ENCODE results near the gene STIM1.

The STIM1 gene

DNA sequence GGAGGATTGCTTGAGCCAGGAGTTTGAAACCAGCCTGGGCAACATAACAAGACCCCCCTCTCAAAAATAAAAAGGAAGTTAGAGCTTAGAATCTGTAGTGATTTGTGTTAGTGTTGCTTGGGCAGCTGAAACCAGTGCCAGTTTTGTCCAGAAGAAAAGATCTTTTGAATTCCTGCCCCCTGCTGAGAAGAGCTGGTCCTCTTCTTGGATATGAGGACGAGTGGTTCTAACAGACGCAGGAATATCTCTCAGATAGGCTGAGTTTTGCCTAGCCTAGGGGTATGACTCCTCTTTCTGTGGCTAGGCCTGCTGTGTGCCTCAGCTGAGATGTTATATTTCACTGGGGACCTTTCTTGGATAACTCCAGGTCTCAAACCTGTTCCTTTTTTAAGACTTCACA, 102.8 kb downstream of the STIM1 start:
- FAIRE-seq, result no peak
- TF ChIP-seq POLR2A (IDR thresholded peaks at IDR 0.05; ENCODE audit: low read depth, low read length) (no peak), POLR2AphosphoS5 (IDR thresholded peaks at IDR 0.05; ENCODE audit: low read depth, low read length) (no peak), TAF1 (IDR thresholded peaks at IDR 0.05; ENCODE audit: borderline replicate concordance, low read depth, low read length) (no peak)
- no peak for DNase-seq (ENCODE audit: insufficient read length)

DNA sequence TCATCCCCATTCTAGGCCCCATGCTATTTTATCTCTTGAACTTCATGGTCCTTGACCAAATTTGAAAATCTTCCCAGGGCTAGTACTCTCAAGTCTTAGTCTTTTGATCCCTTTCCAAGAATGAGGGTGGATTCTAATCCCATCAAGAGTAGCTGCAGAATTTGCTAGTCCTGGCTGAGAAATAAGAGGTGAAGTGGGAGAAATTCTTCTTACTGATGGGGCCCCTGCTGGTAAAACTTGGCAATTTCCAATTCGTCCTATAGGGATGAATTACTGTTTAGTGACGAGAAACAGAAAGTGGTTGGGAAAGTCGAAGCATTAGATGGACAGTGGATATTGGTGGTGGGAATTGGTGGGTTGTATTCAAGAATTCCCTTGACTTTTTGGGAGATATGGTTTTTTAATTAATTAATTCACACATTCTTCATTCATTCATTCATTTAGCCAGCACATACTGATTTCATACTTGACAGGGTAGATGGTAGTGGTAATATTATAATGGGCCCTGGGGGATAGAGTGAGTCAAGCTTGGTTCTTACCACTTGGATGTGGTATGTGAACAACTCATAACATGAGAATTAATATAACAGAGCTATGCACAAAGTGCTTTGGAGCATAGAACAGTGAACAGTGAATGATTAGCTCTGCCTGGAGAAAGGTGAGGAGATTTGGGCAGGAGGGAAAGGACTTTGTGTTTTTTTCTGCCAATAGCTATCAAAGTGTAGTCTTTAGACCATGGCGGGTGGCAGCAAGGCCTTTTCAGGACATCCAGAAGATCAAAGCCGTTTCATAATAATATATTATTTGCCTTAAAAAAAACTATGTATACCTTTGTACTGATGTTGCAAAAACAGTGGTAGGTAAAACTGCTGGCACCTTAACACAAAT, 103.8 kb downstream of the STIM1 start:
- DNase-seq (ENCODE audit: insufficient read length), result no peak
- peak; percentile 58 for FAIRE-seq
- TF ChIP-seq POLR2A (IDR thresholded peaks at IDR 0.05; ENCODE audit: low read depth, low read length), result no peak

DNA sequence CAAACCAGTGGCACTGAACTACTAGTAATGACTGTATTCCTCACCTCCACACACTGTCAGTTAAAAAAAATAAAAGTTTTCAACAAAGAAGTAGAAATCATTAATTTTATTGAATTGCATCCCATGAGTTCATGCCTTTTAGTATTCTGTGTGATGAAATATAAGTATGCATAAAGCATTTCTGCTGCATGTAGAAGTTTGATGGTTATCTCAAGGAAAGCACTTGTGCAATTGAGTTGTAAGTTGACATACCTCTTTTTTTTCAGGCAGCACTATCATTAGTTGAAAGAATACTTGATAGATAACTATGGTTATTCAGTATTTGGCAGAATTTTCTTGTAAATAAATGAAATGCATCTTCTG, 104.4 kb downstream of the STIM1 start:
- no peak for TF ChIP-seq POLR2AphosphoS5 (IDR thresholded peaks at IDR 0.05; ENCODE audit: low read depth, low read length)
- TF ChIP-seq TAF1 (IDR thresholded peaks at IDR 0.05; ENCODE audit: borderline replicate concordance, low read depth, low read length), result no peak
- no peak for TF ChIP-seq POLR2A (IDR thresholded peaks at IDR 0.05; ENCODE audit: low read depth, low read length)
- DNase-seq (ENCODE audit: insufficient read length) (no peak), FAIRE-seq (peak; percentile 36)

DNA sequence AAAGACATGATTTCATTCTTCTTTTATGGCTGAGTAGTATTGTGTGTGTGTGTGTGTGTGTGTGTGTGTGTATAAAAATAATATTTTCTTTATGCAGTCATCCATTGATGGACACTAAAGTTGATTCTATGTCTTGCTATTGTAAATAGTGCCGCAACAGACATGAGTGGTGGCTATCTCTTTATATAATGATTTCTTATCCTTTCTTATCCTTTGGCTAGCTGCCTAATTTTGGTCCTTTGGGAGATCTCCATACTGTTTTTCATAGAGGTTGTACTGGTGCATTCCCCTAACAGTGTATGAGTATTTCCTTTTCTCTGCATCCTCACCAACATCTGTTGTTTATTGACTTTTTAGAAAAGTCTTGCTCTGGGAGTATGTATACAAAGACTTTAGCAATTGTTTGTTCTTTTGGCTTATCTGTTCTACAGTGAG, 107.0 kb downstream of the STIM1 start:
- DNase-seq (ENCODE audit: insufficient read length), result no peak
- no peak for FAIRE-seq
- no peak for TF ChIP-seq TAF1 (IDR thresholded peaks at IDR 0.05; ENCODE audit: borderline replicate concordance, low read depth, low read length)
- no peak for TF ChIP-seq POLR2AphosphoS5 (IDR thresholded peaks at IDR 0.05; ENCODE audit: low read depth, low read length)
- TF ChIP-seq POLR2A (IDR thresholded peaks at IDR 0.05; ENCODE audit: low read depth, low read length), result no peak

DNA sequence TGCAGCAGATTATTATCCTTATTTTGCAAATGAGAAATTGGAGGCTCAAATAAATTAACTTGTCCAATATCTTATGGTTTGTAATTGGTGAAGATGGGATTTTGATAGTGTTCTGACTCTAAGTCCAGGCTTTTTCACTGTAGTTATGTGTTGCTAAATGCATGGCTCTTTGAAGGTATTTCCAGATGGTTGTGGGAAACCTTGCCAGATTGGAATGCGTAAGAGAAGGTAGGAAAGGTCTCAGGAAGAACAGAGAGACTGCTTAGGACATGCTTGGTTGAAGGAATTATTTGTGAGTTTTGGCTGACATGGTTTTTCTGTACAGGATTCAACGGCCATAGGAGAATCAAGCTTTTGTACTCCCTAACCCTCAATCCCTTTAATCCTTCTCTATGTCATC, 108.6 kb downstream of the STIM1 start:
- DNase-seq (ENCODE audit: insufficient read length) (no peak), FAIRE-seq (no peak)
- no peak for TF ChIP-seq TAF1 (IDR thresholded peaks at IDR 0.05; ENCODE audit: borderline replicate concordance, low read depth, low read length)
- no peak for TF ChIP-seq POLR2AphosphoS5 (IDR thresholded peaks at IDR 0.05; ENCODE audit: low read depth, low read length)
- no peak for TF ChIP-seq POLR2A (IDR thresholded peaks at IDR 0.05; ENCODE audit: low read depth, low read length)

DNA sequence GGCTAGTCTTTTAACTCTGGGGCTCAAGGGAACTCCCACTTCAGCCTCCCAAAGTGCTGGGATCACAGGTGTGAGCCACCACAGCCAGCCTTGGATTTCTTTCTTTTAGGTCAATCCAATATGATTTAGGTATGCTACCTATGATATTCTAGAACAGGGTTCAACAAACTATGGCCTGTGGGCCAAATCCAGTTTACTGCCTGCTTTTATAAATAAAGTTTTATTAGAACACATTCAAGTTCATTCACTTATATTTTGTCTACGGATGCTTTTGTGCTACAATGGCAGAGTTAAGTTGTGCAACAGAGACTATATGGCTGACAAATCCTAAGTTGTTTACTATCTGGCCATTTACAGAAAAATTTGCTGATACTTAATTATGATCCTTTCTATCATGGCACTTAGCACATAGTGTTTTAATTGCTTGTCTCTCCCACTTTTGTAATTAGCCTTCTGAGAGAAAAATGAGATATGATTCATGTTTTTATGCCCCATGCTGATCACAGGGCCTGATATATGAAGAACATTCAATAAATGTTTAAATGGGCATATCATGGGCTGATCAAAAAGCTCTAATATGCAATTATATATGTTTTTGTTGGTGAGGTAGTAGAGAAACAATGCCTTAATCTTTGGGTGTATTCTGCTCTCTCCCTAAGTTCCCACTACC, 109.6 kb downstream of the STIM1 start:
- TF ChIP-seq POLR2AphosphoS5 (IDR thresholded peaks at IDR 0.05; ENCODE audit: low read depth, low read length) (no peak), TAF1 (IDR thresholded peaks at IDR 0.05; ENCODE audit: borderline replicate concordance, low read depth, low read length) (no peak), POLR2A (IDR thresholded peaks at IDR 0.05; ENCODE audit: low read depth, low read length) (no peak)
- DNase-seq (ENCODE audit: insufficient read length), result no peak
- FAIRE-seq, result no peak

DNA sequence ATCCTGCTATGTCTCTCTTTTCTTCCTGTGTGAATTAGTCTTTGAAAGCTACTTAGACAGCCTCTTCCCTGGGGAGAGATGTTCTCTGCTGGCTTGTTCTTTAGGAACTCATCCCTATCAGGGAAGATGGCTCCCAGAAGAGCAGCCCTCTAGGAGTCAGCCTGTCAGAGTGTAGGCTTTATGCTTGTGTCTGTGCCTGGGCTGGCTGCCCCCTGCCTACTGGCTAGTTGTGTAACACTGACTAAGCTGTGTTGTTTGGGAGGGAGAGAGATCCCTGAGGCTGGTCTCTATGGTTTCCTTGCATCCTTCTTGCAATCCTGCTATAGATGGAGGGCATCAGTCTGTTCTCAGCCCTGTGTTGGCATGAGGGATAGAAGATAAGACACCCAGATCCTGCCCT, 112.2 kb downstream of the STIM1 start:
- FAIRE-seq (peak; percentile 17), DNase-seq (ENCODE audit: insufficient read length) (no peak)
- TF ChIP-seq POLR2AphosphoS5 (IDR thresholded peaks at IDR 0.05; ENCODE audit: low read depth, low read length) (no peak), TAF1 (IDR thresholded peaks at IDR 0.05; ENCODE audit: borderline replicate concordance, low read depth, low read length) (no peak), POLR2A (IDR thresholded peaks at IDR 0.05; ENCODE audit: low read depth, low read length) (no peak)

DNA sequence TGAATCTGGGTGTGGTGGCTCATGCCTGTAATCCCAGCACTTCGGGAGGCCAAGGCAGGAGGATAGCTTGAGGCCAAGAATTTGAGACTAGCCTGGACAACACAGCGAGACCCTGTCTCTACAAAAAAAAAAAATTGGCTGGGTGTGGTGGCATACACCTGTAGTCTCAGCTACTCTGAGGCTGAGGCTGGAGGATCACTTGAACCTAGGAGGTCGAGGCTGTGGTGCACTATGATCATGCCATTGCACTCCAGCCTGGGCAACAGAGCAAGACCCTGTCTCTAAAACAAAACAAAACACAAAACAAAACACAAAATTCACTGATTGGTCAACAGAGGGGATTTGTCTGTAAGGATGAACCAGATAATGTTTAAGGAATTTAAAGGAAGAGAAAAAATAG, 113.7 kb downstream of the STIM1 start:
- FAIRE-seq (no peak), DNase-seq (ENCODE audit: insufficient read length) (no peak)
- TF ChIP-seq POLR2A (IDR thresholded peaks at IDR 0.05; ENCODE audit: low read depth, low read length) (no peak), TAF1 (IDR thresholded peaks at IDR 0.05; ENCODE audit: borderline replicate concordance, low read depth, low read length) (no peak), POLR2AphosphoS5 (IDR thresholded peaks at IDR 0.05; ENCODE audit: low read depth, low read length) (no peak)

DNA sequence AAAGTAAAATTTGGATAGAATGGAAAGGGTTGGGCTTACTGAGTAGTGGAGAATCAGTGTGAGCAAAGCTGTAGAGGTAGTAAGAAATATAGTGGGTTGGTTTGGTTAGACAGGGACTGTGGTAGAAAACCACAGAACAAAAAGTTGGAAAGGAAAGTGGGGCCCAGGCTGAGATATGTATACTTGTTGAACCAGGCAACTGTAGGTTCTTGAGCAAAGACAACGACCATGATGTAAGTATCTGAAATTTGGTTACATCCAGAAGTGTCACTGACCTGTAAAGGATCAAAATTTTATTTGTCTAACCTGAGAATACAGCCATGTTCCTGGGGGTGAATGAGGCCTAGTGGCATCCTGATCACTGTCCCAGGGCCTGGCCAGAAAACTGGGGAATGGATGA, 114.1 kb downstream of the STIM1 start:
- DNase-seq (ENCODE audit: insufficient read length) (no peak), FAIRE-seq (no peak)
- TF ChIP-seq POLR2A (IDR thresholded peaks at IDR 0.05; ENCODE audit: low read depth, low read length), result no peak
- TF ChIP-seq POLR2AphosphoS5 (IDR thresholded peaks at IDR 0.05; ENCODE audit: low read depth, low read length), result no peak
- no peak for TF ChIP-seq TAF1 (IDR thresholded peaks at IDR 0.05; ENCODE audit: borderline replicate concordance, low read depth, low read length)

DNA sequence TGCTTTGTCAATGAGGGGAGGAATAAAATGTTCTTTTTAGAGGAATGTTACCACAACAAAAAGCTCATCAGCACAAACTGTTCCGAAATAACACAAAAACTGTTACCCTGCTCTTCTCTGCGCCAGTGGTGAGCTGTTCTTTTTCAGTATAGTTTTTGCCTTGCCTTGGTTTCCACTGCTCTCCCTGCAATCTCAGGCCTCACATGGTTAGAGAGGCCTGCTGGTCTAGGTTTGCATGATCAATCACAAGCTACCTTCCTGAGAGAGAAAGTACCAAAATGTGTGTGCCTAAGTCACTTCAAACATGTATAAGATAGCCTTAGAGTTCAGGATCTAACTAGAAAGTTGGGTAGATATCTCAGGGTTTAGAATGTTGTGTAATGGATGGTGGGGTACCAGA, 114.6 kb downstream of the STIM1 start:
- DNase-seq (ENCODE audit: insufficient read length), result no peak
- FAIRE-seq, result no peak
- TF ChIP-seq POLR2A (IDR thresholded peaks at IDR 0.05; ENCODE audit: low read depth, low read length), result no peak
- no peak for TF ChIP-seq TAF1 (IDR thresholded peaks at IDR 0.05; ENCODE audit: borderline replicate concordance, low read depth, low read length)
- no peak for TF ChIP-seq POLR2AphosphoS5 (IDR thresholded peaks at IDR 0.05; ENCODE audit: low read depth, low read length)

DNA sequence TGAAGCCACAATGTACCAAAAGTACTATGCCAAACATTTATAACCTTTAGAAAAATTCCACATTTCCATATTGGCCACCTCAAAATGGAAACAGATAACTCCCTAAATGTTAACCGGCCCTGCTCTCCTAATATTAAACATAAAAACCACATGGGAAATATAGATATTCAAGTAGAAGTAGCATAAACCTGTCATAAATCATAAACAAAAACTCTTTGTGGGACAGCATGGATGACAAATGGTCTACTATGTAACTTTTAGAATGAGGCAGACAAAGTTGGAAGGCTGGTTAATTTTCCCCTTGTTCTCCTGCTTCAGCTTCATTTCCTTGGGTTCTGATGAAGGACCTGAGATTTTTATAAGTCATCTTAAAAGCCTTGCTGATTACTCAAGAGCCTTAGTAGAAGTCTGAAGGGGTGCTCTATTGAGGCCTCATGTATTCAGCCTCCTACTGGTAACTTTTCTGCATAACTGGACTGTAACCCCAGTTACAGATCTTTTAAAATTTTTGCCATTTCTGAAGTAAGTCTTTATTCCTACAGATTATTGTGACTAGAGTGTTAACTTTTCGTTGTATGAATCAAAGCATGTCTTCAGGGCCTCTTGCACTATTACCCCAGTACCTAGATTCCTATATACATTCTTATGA, 116.4 kb downstream of the STIM1 start:
- FAIRE-seq, result no peak
- DNase-seq (ENCODE audit: insufficient read length), result no peak
- TF ChIP-seq POLR2A (IDR thresholded peaks at IDR 0.05; ENCODE audit: low read depth, low read length), result no peak
- TF ChIP-seq POLR2AphosphoS5 (IDR thresholded peaks at IDR 0.05; ENCODE audit: low read depth, low read length), result no peak
- no peak for TF ChIP-seq TAF1 (IDR thresholded peaks at IDR 0.05; ENCODE audit: borderline replicate concordance, low read depth, low read length)

Measured in GM12892 (cell line).